Rectal smooth muscle tissue (tissue), 1 donor: ENCODE measurements around the gene MID1IP1.
A peak's percentile ranks its signal among the peaks of the same experiment; 100 is the strongest.

Experiments used
- H3K27ac ChIP-seq: one replicate; pipeline ENCODE4 v1.7.0; 2013; ENCODE audit warnings: low read depth, low read length, inconsistent platforms
- H3K27me3 ChIP-seq: one replicate; pipeline ENCODE4 v1.7.0; 2013; ENCODE audit warnings: low read length; ENCODE audit not compliant: control insufficient read depth, insufficient read depth
- H3K36me3 ChIP-seq: one replicate; pipeline ENCODE4 v1.7.0; 2013; ENCODE audit warnings: low read length; ENCODE audit not compliant: control insufficient read depth, insufficient read depth
- H3K4me1 ChIP-seq: one replicate; pipeline ENCODE4 v1.7.0; 2013; ENCODE audit warnings: low read length; ENCODE audit not compliant: control insufficient read depth, insufficient read depth
- H3K4me3 ChIP-seq: one replicate; pipeline ENCODE4 v1.7.0; 2013; ENCODE audit warnings: low read length
- H3K9ac ChIP-seq: one replicate; pipeline ENCODE4 v1.7.0; 2013; ENCODE audit warnings: low read length

Gene MID1IP1

GRCh38 chrX:38800981-38801845 is at the start of gene MID1IP1:
MID1IP1 (plus strand) TSS chrX:38801459; CDS start chrX:38804947, 3,488 bp downstream.
- peak within 1 kb of the TSS; percentile 94 for H3K27ac ChIP-seq
- peak within 1 kb of the TSS; percentile 53 for H3K9ac ChIP-seq
- peak within 1 kb of the TSS; percentile 52 for H3K4me3 ChIP-seq

DNA sequence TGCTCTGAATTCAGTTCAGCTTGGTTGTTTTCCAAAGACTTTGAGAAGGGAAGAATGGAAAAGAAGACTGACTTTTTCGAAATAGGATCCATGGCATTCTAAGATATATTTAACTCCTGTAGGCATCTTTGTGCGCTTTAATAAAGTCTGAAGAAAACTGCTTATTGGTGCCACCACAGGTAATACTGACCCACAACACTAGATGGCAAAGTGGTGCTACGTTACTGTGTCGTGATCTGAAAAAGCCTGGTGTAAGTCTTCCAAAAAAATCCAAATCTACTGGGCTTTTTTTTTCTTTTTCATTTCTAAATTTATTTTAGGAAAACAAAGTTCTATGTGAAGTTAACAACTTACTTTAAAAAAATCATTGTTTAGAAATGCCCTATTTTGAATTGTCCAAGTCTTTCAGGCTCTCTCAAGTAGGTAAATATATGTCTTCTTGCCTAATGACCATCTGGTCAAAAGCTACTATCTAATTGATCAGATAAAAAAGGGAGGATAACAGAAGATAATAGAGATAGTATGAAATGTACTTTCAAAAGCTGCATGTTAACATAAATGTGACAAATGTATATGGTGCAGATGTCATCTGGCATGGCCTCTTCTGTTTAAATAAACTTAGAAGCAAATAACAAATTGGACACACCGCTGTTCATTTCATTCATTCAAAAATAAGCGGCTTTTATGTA is 47.0 kb upstream of the MID1IP1 start:
- Histone ChIP-seq H3K4me1 (no peaks in the 10 kb centered on the region), H3K27me3 (peaks cover 6% of the 10 kb centered on the region), H3K27ac (no peak overlapping the region), H3K4me3 (no peak overlapping the region), H3K9ac (no peak overlapping the region), H3K36me3 (no peaks in the 10 kb centered on the region)

More at GRCh38 chrX:38800981-38801845, at the start of gene MID1IP1:
- H3K4me1 ChIP-seq = peaks cover 8% of the 10 kb centered on the region
- H3K36me3 ChIP-seq = no peaks in the 10 kb centered on the region
- H3K27me3 ChIP-seq = no peaks in the 10 kb centered on the region

- H3K27me3 ChIP-seq = peaks cover 6% of the 10 kb centered on the region
- H3K27ac ChIP-seq = no peak overlapping the region
- no peaks in the 10 kb centered on the region for H3K36me3 ChIP-seq
- no peak overlapping the region for H3K9ac ChIP-seq
- no peak overlapping the region for H3K4me3 ChIP-seq
- H3K4me1 ChIP-seq = no peaks in the 10 kb centered on the region
Measured at GRCh38 chrX:38754818-38755718, 46.2 kb upstream of the MID1IP1 start.

- H3K36me3 ChIP-seq = no peaks in the 10 kb centered on the region
- no peaks in the 10 kb centered on the region for H3K4me1 ChIP-seq
- H3K9ac ChIP-seq = no peak overlapping the region
- peaks cover 4% of the 10 kb centered on the region for H3K27me3 ChIP-seq
- no peak overlapping the region for H3K4me3 ChIP-seq
- H3K27ac ChIP-seq = no peak overlapping the region
Measured at GRCh38 chrX:38760883-38761282, 40.4 kb upstream of the MID1IP1 start.

GRCh38 chrX:38768079-38768478 is 33.2 kb upstream of the MID1IP1 start:
- Histone ChIP-seq H3K27me3 (no peaks in the 10 kb centered on the region), H3K9ac (no peak overlapping the region), H3K4me3 (no peak overlapping the region), H3K27ac (no peak overlapping the region), H3K36me3 (no peaks in the 10 kb centered on the region), H3K4me1 (no peaks in the 10 kb centered on the region)

DNA sequence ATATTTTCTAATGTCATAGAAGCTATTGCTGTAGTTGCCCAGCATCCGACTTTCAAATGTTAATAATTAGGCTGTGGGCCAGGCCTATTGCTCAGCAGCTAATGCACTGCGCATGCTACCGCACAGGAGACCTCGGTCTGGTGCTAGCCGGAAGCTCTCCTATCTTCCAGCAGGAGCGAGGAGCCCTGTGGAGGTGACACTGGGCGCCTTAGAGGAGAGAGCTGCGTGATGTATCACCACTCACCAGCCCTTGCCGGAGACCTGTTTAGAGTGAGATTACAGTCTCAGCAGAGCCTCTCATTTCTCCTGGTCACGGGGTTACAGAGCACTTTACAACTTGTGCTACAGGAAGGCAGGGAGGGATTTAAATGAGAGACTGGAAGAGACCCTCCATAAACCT is 31.1 kb upstream of the MID1IP1 start:
- no peak overlapping the region for H3K9ac ChIP-seq
- no peaks in the 10 kb centered on the region for H3K4me1 ChIP-seq
- H3K27me3 ChIP-seq = no peaks in the 10 kb centered on the region
- H3K4me3 ChIP-seq = no peak overlapping the region
- no peak overlapping the region for H3K27ac ChIP-seq
- H3K36me3 ChIP-seq = no peaks in the 10 kb centered on the region

DNA sequence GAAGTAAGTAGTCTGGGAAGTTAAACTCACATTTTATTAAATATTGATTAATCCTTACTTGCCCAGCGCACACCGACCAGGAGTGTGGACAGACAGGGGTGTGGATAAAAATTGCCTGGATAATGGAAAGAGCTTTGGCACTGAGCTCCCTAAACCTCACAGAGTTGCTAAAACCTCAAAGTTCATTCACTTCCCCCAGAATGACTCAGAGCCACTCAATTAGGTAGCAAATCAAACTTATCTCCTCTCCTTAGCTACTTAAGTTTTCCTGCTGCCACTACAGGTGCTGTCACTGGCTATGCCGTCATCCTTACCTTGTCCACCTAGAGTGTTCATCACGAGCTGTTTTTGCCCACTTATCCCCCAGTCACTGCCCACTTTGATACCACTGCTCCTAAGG is 27.0 kb upstream of the MID1IP1 start:
- H3K36me3 ChIP-seq = no peaks in the 10 kb centered on the region
- no peaks in the 10 kb centered on the region for H3K27me3 ChIP-seq
- no peak overlapping the region for H3K27ac ChIP-seq
- no peak overlapping the region for H3K9ac ChIP-seq
- H3K4me1 ChIP-seq = no peaks in the 10 kb centered on the region
- no peak overlapping the region for H3K4me3 ChIP-seq

GRCh38 chrX:38796946-38797345 is 4.3 kb upstream of the MID1IP1 start:
- Histone ChIP-seq H3K27ac (no peak overlapping the region), H3K4me1 (peaks cover 2% of the 10 kb centered on the region), H3K27me3 (no peaks in the 10 kb centered on the region), H3K36me3 (no peaks in the 10 kb centered on the region), H3K9ac (no peak overlapping the region), H3K4me3 (no peak overlapping the region)

- Histone ChIP-seq H3K9ac (no peak overlapping the region), H3K4me1 (peaks cover 8% of the 10 kb centered on the region), H3K27me3 (no peaks in the 10 kb centered on the region), H3K4me3 (no peak overlapping the region), H3K27ac (no peak overlapping the region), H3K36me3 (no peaks in the 10 kb centered on the region)
Measured at GRCh38 chrX:38798956-38799355, 2.3 kb upstream of the MID1IP1 start.

GRCh38 chrX:38799995-38800580 is 1.2 kb upstream of the MID1IP1 start:
- H3K27ac ChIP-seq = no peak overlapping the region
- no peak overlapping the region for H3K9ac ChIP-seq
- H3K4me1 ChIP-seq = peaks cover 8% of the 10 kb centered on the region
- no peaks in the 10 kb centered on the region for H3K36me3 ChIP-seq
- H3K27me3 ChIP-seq = no peaks in the 10 kb centered on the region
- H3K4me3 ChIP-seq = no peak overlapping the region

GRCh38 chrX:38803243-38803587 is 2.0 kb downstream of the MID1IP1 start:
- no peak overlapping the region for H3K9ac ChIP-seq
- H3K4me3 ChIP-seq = peak overlapping the region; percentile 93
- peak overlapping the region; percentile 94 for H3K27ac ChIP-seq
- H3K4me1 ChIP-seq = peaks cover 8% of the 10 kb centered on the region
- no peaks in the 10 kb centered on the region for H3K27me3 ChIP-seq
- no peaks in the 10 kb centered on the region for H3K36me3 ChIP-seq
